ENCODE results near the gene CAPN11.

The CAPN11 gene

GRCh38 chr6:44221961-44222335 is 63.3 kb downstream of the CAPN11 start:
- TF ChIP-seq CTCF (IDR thresholded peaks at IDR 0.05) = no peak

GRCh38 chr6:44222486-44223318 is 64.1 kb downstream of the CAPN11 start:
- no peak for TF ChIP-seq CTCF (IDR thresholded peaks at IDR 0.05)

- TF ChIP-seq CTCF (IDR thresholded peaks at IDR 0.05) = no peak
Observed at GRCh38 chr6:44223319-44224028, 64.9 kb downstream of the CAPN11 start, which contains the start of gene SLC29A1. Gene SLC29A1, plus strand, starts transcription at chr6:44223595. Its CDS starts 3,719 bp downstream, at chr6:44227314.

GRCh38 chr6:44224029-44224964 is 65.7 kb downstream of the CAPN11 start:
- TF ChIP-seq CTCF (IDR thresholded peaks at IDR 0.05) = no peak

- TF ChIP-seq CTCF (IDR thresholded peaks at IDR 0.05) = no peak
Observed at GRCh38 chr6:44224965-44225305, 66.3 kb downstream of the CAPN11 start.

- TF ChIP-seq CTCF (IDR thresholded peaks at IDR 0.05) = no peak
Observed at GRCh38 chr6:44225579-44226325, 67.1 kb downstream of the CAPN11 start.
